PC-3 (cell line): ENCODE measurements around the gene LTBP4. TPM values are rescaled to one million over a fixed set of nuclear protein-coding genes. Genes with fewer than 3 reads are reported as not detected.

Experiments used
- ATAC-seq: fragments of 200-7000 bp; cut with Tn5 transposase; 2 replicates; pipeline ENCODE4 v1.9.1; 2020; ENCODE audit warnings: mild to moderate bottlenecking, moderate library complexity
- BruUV-seq: library from RNA; stranded (reverse); fragments of 400-500 nt; replicated peaks from 2 replicates; lab custom pipeline; 2021; lab: Mats Ljungman, UMichigan
- CTCF ChIA-PET: fragments of 300-600 bp; sonication (Branson Sonifier 250); formaldehyde crosslinking; loops from one replicate; lab custom pipeline; 2022; ENCODE audit warnings: antibody characterized with exemption; lab: Charles Lee
- POLR2A ChIA-PET: fragments of 300-600 bp; sonication (Branson Sonifier 250); formaldehyde crosslinking; loops from one replicate; lab custom pipeline; 2022; ENCODE audit warnings: antibody characterized with exemption; ENCODE audit not compliant: unreplicated experiment; lab: Charles Lee
- DNase-seq: peaks from one replicate; pipeline ENCODE4 v3.0.0-alpha.2; 2015
- H2AFZ ChIP-seq: fragments of 300-600 bp; sonication (generic); 2 replicates; pipeline ENCODE4 v1.6.0; 2016; ENCODE audit warnings: antibody characterized with exemption, low read length
- H3F3A ChIP-seq: fragments of 300-600 bp; sonication (generic); one replicate; pipeline ENCODE4 v1.6.0; 2017; ENCODE audit warnings: antibody characterized with exemption, low read length, control low read depth, mild to moderate bottlenecking; ENCODE audit not compliant: unreplicated experiment
- H3K27ac ChIP-seq: fragments of 300-600 bp; sonication (generic); 2 replicates; pipeline ENCODE4 v1.5.1; 2016; ENCODE audit warnings: mild to moderate bottlenecking, low read length
- H3K27me3 ChIP-seq: fragments of 300-600 bp; sonication (generic); 2 replicates; pipeline ENCODE4 v1.6.1; 2016; ENCODE audit warnings: low read length, mixed read lengths
- H3K36me3 ChIP-seq: fragments of 300-600 bp; sonication (generic); 2 replicates; pipeline ENCODE4 v1.6.1; 2016; ENCODE audit warnings: low read depth, mixed run types, low read length, mixed read lengths
- H3K4me1 ChIP-seq: fragments of 300-600 bp; sonication (generic); 2 replicates; pipeline ENCODE4 v1.5.1; 2016; ENCODE audit warnings: low read length; ENCODE audit not compliant: insufficient read depth
- H3K4me2 ChIP-seq: fragments of 300-600 bp; sonication (generic); 2 replicates; pipeline ENCODE4 v1.6.0; 2016; ENCODE audit warnings: low read length
- H3K4me3 ChIP-seq: fragments of 300-600 bp; sonication (generic); 2 replicates; pipeline ENCODE4 v1.5.1; 2016; ENCODE audit warnings: mild to moderate bottlenecking, low read length, mixed read lengths
- H3K79me2 ChIP-seq: fragments of 300-600 bp; sonication (generic); 2 replicates; pipeline ENCODE4 v1.6.1; 2017; ENCODE audit warnings: low read length, mixed read lengths
- H3K9ac ChIP-seq: fragments of 300-600 bp; sonication (generic); 2 replicates; pipeline ENCODE4 v1.6.0; 2016; ENCODE audit warnings: mild to moderate bottlenecking, low read length
- H3K9me2 ChIP-seq: fragments of 300-600 bp; sonication (generic); replicated peaks from 2 replicates; pipeline ENCODE4 v1.6.1; 2016; ENCODE audit warnings: mixed run types, low read length, mixed read lengths
- H3K9me3 ChIP-seq: fragments of 300-600 bp; sonication (generic); 2 replicates; pipeline ENCODE4 v1.6.1; 2016; ENCODE audit warnings: low read length, mixed read lengths
- H4K20me1 ChIP-seq: fragments of 300-600 bp; sonication (generic); 2 replicates; pipeline ENCODE4 v1.6.1; 2016; ENCODE audit warnings: low read length, mixed read lengths
- EZH2 ChIP-seq: fragments of 300-600 bp; sonication (generic); IDR thresholded peaks from one replicate; pipeline ENCODE4 v1.6.1; 2017; ENCODE audit warnings: antibody characterized with exemption, mild to moderate bottlenecking, low read length; ENCODE audit not compliant: unreplicated experiment
- EZH2phosphoT487 ChIP-seq: fragments of 300-600 bp; sonication (generic); IDR thresholded peaks from 2 replicates; pipeline ENCODE4 v1.6.1; 2018; ENCODE audit warnings: mild to moderate bottlenecking, antibody characterized with exemption, low read length, borderline replicate concordance
- intact Hi-C: fragments of 100-400 bp; cut with micrococcal nuclease; formaldehyde crosslinking; loops from 2 replicates; pipeline ENCODE4 v1.9.0; 2023
- total RNA-seq: library from RNA; depleted of rRNA; stranded (reverse); fragments of >200 nt; gene quantifications from 2 replicates; pipeline ENCODE4 v1.2.3, GENCODE V29; 2014
- TF ChIP-seq, protein P1 (sequence below): fragments of 300-600 bp; sonication (generic); conservative IDR thresholded peaks from 2 replicates; pipeline ENCODE4 v1.5.1; 2017; ENCODE audit warnings: antibody characterized with exemption, low read depth, mild to moderate bottlenecking, low read length

The LTBP4 gene
- total RNA-seq, 1 experiment from 2014 or later: 8.9 TPM

DNA sequence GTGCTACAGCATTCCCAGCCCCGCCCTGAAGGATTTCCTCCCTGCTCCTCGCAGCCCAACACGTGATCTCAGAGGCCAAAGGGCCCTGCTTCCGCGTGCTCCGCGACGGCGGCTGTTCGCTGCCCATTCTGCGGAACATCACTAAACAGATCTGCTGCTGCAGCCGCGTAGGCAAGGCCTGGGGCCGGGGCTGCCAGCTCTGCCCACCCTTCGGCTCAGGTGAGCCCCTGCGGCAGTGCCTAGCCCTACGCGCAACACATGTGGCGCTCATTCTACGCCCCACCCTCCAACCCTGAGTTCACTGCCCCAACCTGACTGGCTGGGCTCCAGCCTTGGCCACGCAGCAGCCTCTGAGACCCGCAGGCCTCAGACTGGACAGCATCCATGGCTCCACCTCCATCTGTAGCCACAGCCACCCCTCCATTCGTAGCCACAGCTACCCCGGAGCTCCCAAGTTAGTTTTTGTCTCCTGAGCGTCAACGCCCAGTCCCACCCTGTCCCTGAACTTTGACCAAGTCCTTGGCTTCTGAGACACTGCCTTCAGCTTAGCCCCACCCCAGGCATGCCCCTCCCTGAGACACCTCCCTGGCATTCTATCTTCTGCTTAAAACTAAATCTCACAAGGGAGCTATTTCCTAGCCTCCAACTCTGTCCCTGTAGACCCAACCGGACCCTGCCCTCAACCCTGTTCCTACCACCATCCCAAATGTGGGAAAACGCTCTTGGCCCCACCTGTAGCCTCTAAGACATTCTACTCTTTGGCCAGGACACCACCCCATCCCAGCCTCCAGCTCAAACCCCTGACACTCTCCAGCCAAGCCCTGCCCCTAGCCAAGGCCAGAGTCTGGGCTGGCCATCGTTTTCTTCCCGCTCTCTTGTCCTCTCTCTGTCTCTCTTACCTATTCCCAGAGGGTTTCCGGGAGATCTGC is 6.4 kb downstream of the LTBP4 start:
- intact Hi-C loops: no loop called here
- Histone ChIP-seq H3K9me2 (no peaks in the 10 kb centered on the region), H3K4me1 (peaks cover 36% of the 10 kb centered on the region), H4K20me1 (no peaks in the 10 kb centered on the region), H3K79me2 (no peaks in the 10 kb centered on the region), H3K4me3 (no peak overlapping the region), H2AFZ (no peak overlapping the region), H3K4me2 (no peak overlapping the region), H3K36me3 (no peaks in the 10 kb centered on the region), H3K27me3 (no peaks in the 10 kb centered on the region), H3K27ac (no peak overlapping the region), H3F3A (no peaks in the 10 kb centered on the region), H3K9me3 (no peaks in the 10 kb centered on the region), H3K9ac (no peak overlapping the region)
- BruUV-seq: no TSS peak
- TF ChIP-seq, protein P1, sequence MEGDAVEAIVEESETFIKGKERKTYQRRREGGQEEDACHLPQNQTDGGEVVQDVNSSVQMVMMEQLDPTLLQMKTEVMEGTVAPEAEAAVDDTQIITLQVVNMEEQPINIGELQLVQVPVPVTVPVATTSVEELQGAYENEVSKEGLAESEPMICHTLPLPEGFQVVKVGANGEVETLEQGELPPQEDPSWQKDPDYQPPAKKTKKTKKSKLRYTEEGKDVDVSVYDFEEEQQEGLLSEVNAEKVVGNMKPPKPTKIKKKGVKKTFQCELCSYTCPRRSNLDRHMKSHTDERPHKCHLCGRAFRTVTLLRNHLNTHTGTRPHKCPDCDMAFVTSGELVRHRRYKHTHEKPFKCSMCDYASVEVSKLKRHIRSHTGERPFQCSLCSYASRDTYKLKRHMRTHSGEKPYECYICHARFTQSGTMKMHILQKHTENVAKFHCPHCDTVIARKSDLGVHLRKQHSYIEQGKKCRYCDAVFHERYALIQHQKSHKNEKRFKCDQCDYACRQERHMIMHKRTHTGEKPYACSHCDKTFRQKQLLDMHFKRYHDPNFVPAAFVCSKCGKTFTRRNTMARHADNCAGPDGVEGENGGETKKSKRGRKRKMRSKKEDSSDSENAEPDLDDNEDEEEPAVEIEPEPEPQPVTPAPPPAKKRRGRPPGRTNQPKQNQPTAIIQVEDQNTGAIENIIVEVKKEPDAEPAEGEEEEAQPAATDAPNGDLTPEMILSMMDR: no peak
- no peak for TF ChIP-seq EZH2phosphoT487
- TF ChIP-seq EZH2: no peak
- DNase-seq: no peak
- CTCF ChIA-PET: interaction anchor here (1.0 kb wide), 1 partner anchor 27 kb away, joined by 5 read pairs; no protein-coding TSS in a partner anchor
- no peak for ATAC-seq
- POLR2A ChIA-PET: no interaction called here

DNA sequence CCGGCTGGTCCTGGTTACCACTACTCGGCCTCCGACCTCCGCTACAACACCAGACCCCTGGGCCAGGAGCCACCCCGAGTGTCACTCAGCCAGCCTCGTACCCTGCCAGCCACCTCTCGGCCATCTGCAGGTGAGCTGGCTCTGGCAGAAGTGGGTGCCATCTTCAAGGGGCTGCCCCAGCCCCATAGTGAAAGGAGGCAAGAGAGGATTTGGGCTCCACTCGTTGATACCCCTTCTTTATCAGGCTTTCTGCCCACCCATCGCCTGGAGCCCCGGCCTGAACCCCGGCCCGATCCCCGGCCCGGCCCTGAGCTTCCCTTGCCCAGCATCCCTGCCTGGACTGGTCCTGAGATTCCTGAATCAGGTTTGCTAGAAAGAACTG is 7.1 kb downstream of the LTBP4 start:
- H3K4me3 ChIP-seq: no peak overlapping the region
- no peak overlapping the region for H3K27ac ChIP-seq

More for the DNA sequence above, 7.1 kb downstream of the LTBP4 start:
- no peaks in the 10 kb centered on the region for H3K9me3 ChIP-seq
- H4K20me1 ChIP-seq: no peaks in the 10 kb centered on the region
- intact Hi-C loops: no loop called here
- H3K9ac ChIP-seq: no peak overlapping the region
- no peak for ATAC-seq
- no peaks in the 10 kb centered on the region for H3F3A ChIP-seq
- BruUV-seq: no TSS peak
- no peak overlapping the region for H2AFZ ChIP-seq
- H3K9me2 ChIP-seq: no peaks in the 10 kb centered on the region
- no peak for DNase-seq
- TF ChIP-seq EZH2 (no peak), EZH2phosphoT487 (no peak)
- TF ChIP-seq, protein P1: no peak
- peaks cover 30% of the 10 kb centered on the region for H3K4me1 ChIP-seq
- ChIA-PET POLR2A (no interaction called here), CTCF (interaction anchor here (1.0 kb wide), 1 partner anchor 27 kb away, joined by 5 read pairs; no protein-coding TSS in a partner anchor)
- H3K27me3 ChIP-seq: no peaks in the 10 kb centered on the region
- H3K79me2 ChIP-seq: no peaks in the 10 kb centered on the region
- no peaks in the 10 kb centered on the region for H3K36me3 ChIP-seq
- no peak overlapping the region for H3K4me2 ChIP-seq
